ENCODE data around the gene PUSL1. TPM values are rescaled to one million over a fixed set of nuclear protein-coding genes. Genes with fewer than 3 reads are reported as not detected.

The PUSL1 gene
- total RNA-seq, result 28.3 TPM

GRCh38 chr1:1307923-1308755 is at the start of gene PUSL1, which contains the start of gene ACAP3:
TSS of gene PUSL1 (plus strand) at chr1:1308597. CDS start at chr1:1308644, 47 bp downstream.
TSS of gene ACAP3 (minus strand) at chr1:1307930. CDS start at chr1:1307815, 115 bp downstream.
- DNase-seq (ENCODE audit: low spot score in 2 of 2), result peak; percentile 63 to 92
- Histone ChIP-seq H3K27ac (peak within 1 kb of the TSS; percentile 95), H3K9me3 (no peaks in the 10 kb centered on the region), H3K36me3 (peaks cover 24 to 33% of the 10 kb centered on the region in 2 donors), H3K4me1 (peaks cover 25 to 40% of the 10 kb centered on the region in 2 donors), H3K4me3 (peak within 1 kb of the TSS; percentile 94 to 99), H3K27me3 (no peaks in the 10 kb centered on the region)
- peak in 1 of 3 experiments; percentile 4 for TF ChIP-seq CTCF (IDR thresholded peaks at IDR 0.05)
- intact Hi-C loops (cut with DNase I), result loop anchor here (1.0 to 5.0 kb wide), 5 partner anchors 17 to 307 kb away; partner anchors contain the start of genes AURKAIP1, B3GALT6, CPTP and DVL1

- no peak for TF ChIP-seq CTCF (IDR thresholded peaks at IDR 0.05)
- H3K4me3 ChIP-seq, result no peak overlapping the region
- no peak overlapping the region for H3K27ac ChIP-seq
- intact Hi-C loops (cut with DNase I), result no loop called here
- H3K27me3 ChIP-seq, result no peaks in the 10 kb centered on the region
- H3K9me3 ChIP-seq, result no peaks in the 10 kb centered on the region
- DNase-seq (ENCODE audit: low spot score in 2 of 2), result no peak
- H3K36me3 ChIP-seq, result peaks cover 73 to 92% of the 10 kb centered on the region in 2 donors
- H3K4me1 ChIP-seq, result no peaks in the 10 kb centered on the region
Observed at GRCh38 chr1:1259119-1259488, 49.3 kb upstream of the PUSL1 start.

- Histone ChIP-seq H3K4me1 (no peaks in the 10 kb centered on the region), H3K36me3 (peaks cover 69 to 92% of the 10 kb centered on the region in 2 donors), H3K4me3 (no peak overlapping the region), H3K9me3 (no peaks in the 10 kb centered on the region), H3K27me3 (no peaks in the 10 kb centered on the region), H3K27ac (no peak overlapping the region)
- TF ChIP-seq CTCF (IDR thresholded peaks at IDR 0.05), result no peak
- DNase-seq (ENCODE audit: low spot score in 2 of 2), result no peak
- intact Hi-C loops (cut with DNase I), result no loop called here
Observed at GRCh38 chr1:1259540-1259939, 48.9 kb upstream of the PUSL1 start.

- no peaks in the 10 kb centered on the region for H3K4me1 ChIP-seq
- no peak for DNase-seq (ENCODE audit: low spot score in 2 of 2)
- no peak overlapping the region for H3K27ac ChIP-seq
- no peaks in the 10 kb centered on the region for H3K27me3 ChIP-seq
- no peak overlapping the region for H3K4me3 ChIP-seq
- intact Hi-C loops (cut with DNase I), result no loop called here
- H3K36me3 ChIP-seq, result peaks cover 65 to 92% of the 10 kb centered on the region in 2 donors
- TF ChIP-seq CTCF (IDR thresholded peaks at IDR 0.05), result no peak
- H3K9me3 ChIP-seq, result no peaks in the 10 kb centered on the region
Observed at GRCh38 chr1:1259951-1260600, 48.3 kb upstream of the PUSL1 start.

- TF ChIP-seq CTCF (IDR thresholded peaks at IDR 0.05), result no peak
- peaks cover 63 to 90% of the 10 kb centered on the region in 2 donors for H3K36me3 ChIP-seq
- intact Hi-C loops (cut with DNase I), result no loop called here
Observed at GRCh38 chr1:1260843-1261560, 47.4 kb upstream of the PUSL1 start.

More at GRCh38 chr1:1260843-1261560, 47.4 kb upstream of the PUSL1 start:
- Histone ChIP-seq H3K4me1 (no peaks in the 10 kb centered on the region), H3K4me3 (no peak overlapping the region), H3K27me3 (no peaks in the 10 kb centered on the region), H3K27ac (no peak overlapping the region), H3K9me3 (no peaks in the 10 kb centered on the region)
- no peak for DNase-seq (ENCODE audit: low spot score in 2 of 2)

Data from ascending aorta (tissue), 2 donors.